ENCODE data around the gene TMEM174. TPM values are rescaled to one million over a fixed set of nuclear protein-coding genes. Genes with fewer than 3 reads are reported as not detected.

The TMEM174 gene
- total and polyA plus RNA-seq, 4 donors, result not detected

- WGBS, result 84% methylated on average over 5 of the region's 5 CpGs
- Histone ChIP-seq H3K36me3 (ENCODE audit: control insufficient read depth in 4 of 4, insufficient read depth in 3 of 4, low read depth in 1 of 4, low read length in 3 of 4) (no peaks in the 10 kb centered on the region), H3K9ac (ENCODE audit: low read depth in 1 of 2, low read length in 2 of 2) (no peak overlapping the region), H3K9me3 (ENCODE audit: control insufficient read depth in 4 of 4, low read length in 3 of 4) (no peaks in the 10 kb centered on the region), H3K27ac (ENCODE audit: low read depth in 1 of 2, low read length in 2 of 2) (no peak overlapping the region), H3K27me3 (ENCODE audit: control insufficient read depth in 4 of 4, insufficient read depth in 4 of 4, low read length in 3 of 4) (no peaks in the 10 kb centered on the region), H3K4me3 (ENCODE audit: low read depth in 1 of 3, low read length in 3 of 3) (no peak overlapping the region), H3K4me1 (ENCODE audit: control insufficient read depth in 4 of 4, insufficient read depth in 4 of 4, low read length in 3 of 4) (no peaks in the 10 kb centered on the region)
- no peak for DNase-seq (ENCODE audit: low spot score)
- TF ChIP-seq, protein P1, sequence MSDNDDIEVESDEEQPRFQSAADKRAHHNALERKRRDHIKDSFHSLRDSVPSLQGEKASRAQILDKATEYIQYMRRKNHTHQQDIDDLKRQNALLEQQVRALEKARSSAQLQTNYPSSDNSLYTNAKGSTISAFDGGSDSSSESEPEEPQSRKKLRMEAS (IDR thresholded peaks at IDR 0.05), result no peak
- no peak for TF ChIP-seq FOXA1 (IDR thresholded peaks at IDR 0.05)
- no peak for TF ChIP-seq SP1 (IDR thresholded peaks at IDR 0.05)
- TF ChIP-seq GABPA (IDR thresholded peaks at IDR 0.05 in 1 of 2, conservative IDR thresholded peaks at IDR 0.05 in 1 of 2), result no peak
- no peak for TF ChIP-seq TAF1 (conservative IDR thresholded peaks at IDR 0.05)
- no peak for TF ChIP-seq EGR1 (IDR thresholded peaks at IDR 0.05; ENCODE audit: low read depth in 2 of 2)
- no peak for TF ChIP-seq HNF4A (conservative IDR thresholded peaks at IDR 0.05)
- no peak for TF ChIP-seq HNF4G (IDR thresholded peaks at IDR 0.05)
- TF ChIP-seq ATF3 (IDR thresholded peaks at IDR 0.05), result no peak
Observed at GRCh38 chr5:73151766-73152410, 21.1 kb upstream of the TMEM174 start.

DNA sequence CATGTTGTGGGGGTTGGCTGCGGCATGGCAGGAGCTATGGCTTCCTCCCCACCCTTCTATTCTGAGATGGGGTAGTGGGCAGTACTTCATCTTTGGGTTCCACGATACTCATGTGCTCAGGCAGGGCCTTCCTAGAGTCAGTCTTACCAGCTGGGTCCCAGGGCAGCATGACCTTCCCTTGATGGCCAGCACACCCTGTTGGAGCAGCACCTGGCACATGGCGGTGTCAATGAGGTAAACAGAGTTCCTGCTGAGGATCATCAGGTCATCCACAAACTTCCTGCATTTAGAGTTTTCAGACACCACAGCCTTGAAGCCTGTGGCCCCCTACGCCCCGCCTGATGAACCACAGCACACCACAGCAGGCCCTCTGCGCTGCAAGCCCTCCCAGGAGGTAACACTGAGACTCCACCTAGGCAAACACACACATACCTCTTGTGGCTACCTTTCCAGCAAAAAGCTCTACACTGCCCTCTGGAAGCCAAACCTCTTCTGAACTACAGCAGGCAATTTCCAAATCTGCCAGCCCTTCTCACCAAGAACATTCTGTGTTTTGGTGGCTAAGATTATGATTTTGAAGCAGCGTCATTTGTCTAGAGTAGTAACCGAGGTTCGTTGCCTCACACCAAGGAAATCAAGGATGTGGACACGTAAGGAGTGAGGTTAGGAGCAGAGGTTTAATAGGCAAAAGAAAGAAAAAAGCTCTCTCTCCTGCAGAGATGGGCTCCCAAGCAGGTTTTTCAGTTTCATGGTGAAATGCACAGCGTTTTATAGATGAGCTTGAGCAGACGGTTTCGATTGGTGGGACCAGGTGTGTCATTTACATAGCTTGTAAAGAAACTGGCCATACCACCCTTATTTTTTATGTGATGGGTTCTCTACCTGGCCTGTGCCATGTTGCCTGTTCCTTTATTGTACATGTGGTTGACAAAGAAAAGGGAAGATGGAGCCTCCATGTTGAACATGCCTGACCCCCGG, 20.3 kb upstream of the TMEM174 start:
- TF ChIP-seq, protein P2, sequence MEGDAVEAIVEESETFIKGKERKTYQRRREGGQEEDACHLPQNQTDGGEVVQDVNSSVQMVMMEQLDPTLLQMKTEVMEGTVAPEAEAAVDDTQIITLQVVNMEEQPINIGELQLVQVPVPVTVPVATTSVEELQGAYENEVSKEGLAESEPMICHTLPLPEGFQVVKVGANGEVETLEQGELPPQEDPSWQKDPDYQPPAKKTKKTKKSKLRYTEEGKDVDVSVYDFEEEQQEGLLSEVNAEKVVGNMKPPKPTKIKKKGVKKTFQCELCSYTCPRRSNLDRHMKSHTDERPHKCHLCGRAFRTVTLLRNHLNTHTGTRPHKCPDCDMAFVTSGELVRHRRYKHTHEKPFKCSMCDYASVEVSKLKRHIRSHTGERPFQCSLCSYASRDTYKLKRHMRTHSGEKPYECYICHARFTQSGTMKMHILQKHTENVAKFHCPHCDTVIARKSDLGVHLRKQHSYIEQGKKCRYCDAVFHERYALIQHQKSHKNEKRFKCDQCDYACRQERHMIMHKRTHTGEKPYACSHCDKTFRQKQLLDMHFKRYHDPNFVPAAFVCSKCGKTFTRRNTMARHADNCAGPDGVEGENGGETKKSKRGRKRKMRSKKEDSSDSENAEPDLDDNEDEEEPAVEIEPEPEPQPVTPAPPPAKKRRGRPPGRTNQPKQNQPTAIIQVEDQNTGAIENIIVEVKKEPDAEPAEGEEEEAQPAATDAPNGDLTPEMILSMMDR (IDR thresholded peaks at IDR 0.05; ENCODE audit: low read depth, low read length, missing input control), result peak; percentile 26
- TF ChIP-seq FOXA2 (IDR thresholded peaks at IDR 0.05) (no peak), RAD21 (IDR thresholded peaks at IDR 0.05) (peak; percentile 68 to 76)
- whole genome bisulfite sequencing, result 85% methylated on average over 14 of the region's 14 CpGs
- no peak for DNase-seq (ENCODE audit: low spot score)
- Histone ChIP-seq H3K27me3 (ENCODE audit: control insufficient read depth in 4 of 4, insufficient read depth in 4 of 4, low read length in 3 of 4) (no peaks in the 10 kb centered on the region), H3K9me3 (ENCODE audit: control insufficient read depth in 4 of 4, low read length in 3 of 4) (no peaks in the 10 kb centered on the region), H3K9ac (ENCODE audit: low read depth in 1 of 2, low read length in 2 of 2) (no peak overlapping the region), H3K4me1 (ENCODE audit: control insufficient read depth in 4 of 4, insufficient read depth in 4 of 4, low read length in 3 of 4) (no peaks in the 10 kb centered on the region), H3K4me3 (ENCODE audit: low read depth in 1 of 3, low read length in 3 of 3) (no peak overlapping the region), H3K27ac (ENCODE audit: low read depth in 1 of 2, low read length in 2 of 2) (no peak overlapping the region), H3K36me3 (ENCODE audit: control insufficient read depth in 4 of 4, insufficient read depth in 3 of 4, low read depth in 1 of 4, low read length in 3 of 4) (no peaks in the 10 kb centered on the region)

DNA sequence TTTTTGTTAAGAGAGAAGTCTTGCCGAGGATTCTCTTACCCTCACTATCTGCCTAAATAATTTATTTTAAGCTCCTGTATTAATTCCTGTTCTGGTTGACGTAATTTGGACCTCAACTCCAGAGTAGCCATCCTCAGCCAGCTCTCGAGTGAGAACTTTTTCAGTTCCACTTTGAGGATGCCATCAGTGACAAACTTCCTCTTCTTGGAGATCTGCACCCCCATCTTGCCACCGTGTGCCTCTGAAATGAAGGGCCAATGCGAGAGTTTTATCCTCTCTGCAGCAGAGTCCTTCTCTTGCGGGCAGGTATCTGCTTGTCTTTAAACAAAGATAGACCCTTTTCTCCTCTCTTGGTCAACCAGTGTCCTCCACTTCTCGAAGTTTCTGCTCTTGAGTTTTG, 19.5 kb upstream of the TMEM174 start:
- whole genome bisulfite sequencing, result 68% methylated on average over 7 of the region's 7 CpGs
- no peaks in the 10 kb centered on the region for H3K36me3 ChIP-seq (ENCODE audit: control insufficient read depth in 4 of 4, insufficient read depth in 3 of 4, low read depth in 1 of 4, low read length in 3 of 4)
- H3K4me3 ChIP-seq (ENCODE audit: low read depth in 1 of 3, low read length in 3 of 3), result no peak overlapping the region
- DNase-seq (ENCODE audit: low spot score), result no peak
- H3K27ac ChIP-seq (ENCODE audit: low read depth in 1 of 2, low read length in 2 of 2), result no peak overlapping the region
- no peak overlapping the region for H3K9ac ChIP-seq (ENCODE audit: low read depth in 1 of 2, low read length in 2 of 2)
- no peaks in the 10 kb centered on the region for H3K9me3 ChIP-seq (ENCODE audit: control insufficient read depth in 4 of 4, low read length in 3 of 4)
- no peaks in the 10 kb centered on the region for H3K27me3 ChIP-seq (ENCODE audit: control insufficient read depth in 4 of 4, insufficient read depth in 4 of 4, low read length in 3 of 4)
- H3K4me1 ChIP-seq (ENCODE audit: control insufficient read depth in 4 of 4, insufficient read depth in 4 of 4, low read length in 3 of 4), result no peaks in the 10 kb centered on the region
- no peak for TF ChIP-seq SP1 (IDR thresholded peaks at IDR 0.05)
- TF ChIP-seq, protein P1 (IDR thresholded peaks at IDR 0.05), result no peak
- no peak for TF ChIP-seq GABPA (IDR thresholded peaks at IDR 0.05 in 1 of 2, conservative IDR thresholded peaks at IDR 0.05 in 1 of 2)
- TF ChIP-seq, protein P3, sequence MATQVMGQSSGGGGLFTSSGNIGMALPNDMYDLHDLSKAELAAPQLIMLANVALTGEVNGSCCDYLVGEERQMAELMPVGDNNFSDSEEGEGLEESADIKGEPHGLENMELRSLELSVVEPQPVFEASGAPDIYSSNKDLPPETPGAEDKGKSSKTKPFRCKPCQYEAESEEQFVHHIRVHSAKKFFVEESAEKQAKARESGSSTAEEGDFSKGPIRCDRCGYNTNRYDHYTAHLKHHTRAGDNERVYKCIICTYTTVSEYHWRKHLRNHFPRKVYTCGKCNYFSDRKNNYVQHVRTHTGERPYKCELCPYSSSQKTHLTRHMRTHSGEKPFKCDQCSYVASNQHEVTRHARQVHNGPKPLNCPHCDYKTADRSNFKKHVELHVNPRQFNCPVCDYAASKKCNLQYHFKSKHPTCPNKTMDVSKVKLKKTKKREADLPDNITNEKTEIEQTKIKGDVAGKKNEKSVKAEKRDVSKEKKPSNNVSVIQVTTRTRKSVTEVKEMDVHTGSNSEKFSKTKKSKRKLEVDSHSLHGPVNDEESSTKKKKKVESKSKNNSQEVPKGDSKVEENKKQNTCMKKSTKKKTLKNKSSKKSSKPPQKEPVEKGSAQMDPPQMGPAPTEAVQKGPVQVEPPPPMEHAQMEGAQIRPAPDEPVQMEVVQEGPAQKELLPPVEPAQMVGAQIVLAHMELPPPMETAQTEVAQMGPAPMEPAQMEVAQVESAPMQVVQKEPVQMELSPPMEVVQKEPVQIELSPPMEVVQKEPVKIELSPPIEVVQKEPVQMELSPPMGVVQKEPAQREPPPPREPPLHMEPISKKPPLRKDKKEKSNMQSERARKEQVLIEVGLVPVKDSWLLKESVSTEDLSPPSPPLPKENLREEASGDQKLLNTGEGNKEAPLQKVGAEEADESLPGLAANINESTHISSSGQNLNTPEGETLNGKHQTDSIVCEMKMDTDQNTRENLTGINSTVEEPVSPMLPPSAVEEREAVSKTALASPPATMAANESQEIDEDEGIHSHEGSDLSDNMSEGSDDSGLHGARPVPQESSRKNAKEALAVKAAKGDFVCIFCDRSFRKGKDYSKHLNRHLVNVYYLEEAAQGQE (IDR thresholded peaks at IDR 0.05), result no peak
- TF ChIP-seq, protein P4, sequence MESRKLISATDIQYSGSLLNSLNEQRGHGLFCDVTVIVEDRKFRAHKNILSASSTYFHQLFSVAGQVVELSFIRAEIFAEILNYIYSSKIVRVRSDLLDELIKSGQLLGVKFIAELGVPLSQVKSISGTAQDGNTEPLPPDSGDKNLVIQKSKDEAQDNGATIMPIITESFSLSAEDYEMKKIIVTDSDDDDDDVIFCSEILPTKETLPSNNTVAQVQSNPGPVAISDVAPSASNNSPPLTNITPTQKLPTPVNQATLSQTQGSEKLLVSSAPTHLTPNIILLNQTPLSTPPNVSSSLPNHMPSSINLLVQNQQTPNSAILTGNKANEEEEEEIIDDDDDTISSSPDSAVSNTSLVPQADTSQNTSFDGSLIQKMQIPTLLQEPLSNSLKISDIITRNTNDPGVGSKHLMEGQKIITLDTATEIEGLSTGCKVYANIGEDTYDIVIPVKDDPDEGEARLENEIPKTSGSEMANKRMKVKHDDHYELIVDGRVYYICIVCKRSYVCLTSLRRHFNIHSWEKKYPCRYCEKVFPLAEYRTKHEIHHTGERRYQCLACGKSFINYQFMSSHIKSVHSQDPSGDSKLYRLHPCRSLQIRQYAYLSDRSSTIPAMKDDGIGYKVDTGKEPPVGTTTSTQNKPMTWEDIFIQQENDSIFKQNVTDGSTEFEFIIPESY (IDR thresholded peaks at IDR 0.05), result no peak
